Trophoblast cell (in vitro differentiated cells and primary cell): ENCODE measurements around the gene SERTAD1.

Experiments
- DNase-seq, 2 donors: peaks; one replicate each; pipeline ENCODE4 v3.0.0-alpha.2; 2016
- H2AFZ ChIP-seq: 2 replicates; pipeline ENCODE4 v1.6.1; 2013; ENCODE audit warnings: low read length, moderate library complexity, mild to moderate bottlenecking; ENCODE audit not compliant: insufficient read depth, poor library complexity
- H2AK5ac ChIP-seq: 2 replicates; pipeline ENCODE4 v1.6.1; 2013; ENCODE audit warnings: mild to moderate bottlenecking, low read length
- H2BK120ac ChIP-seq: 2 replicates; pipeline ENCODE4 v1.6.1; 2013; ENCODE audit warnings: low read length, mild to moderate bottlenecking, moderate library complexity; ENCODE audit not compliant: insufficient read depth, poor library complexity
- H2BK12ac ChIP-seq: 2 replicates; pipeline ENCODE4 v1.6.1; 2013; ENCODE audit warnings: mild to moderate bottlenecking, low read length, moderate library complexity
- H2BK5ac ChIP-seq: 2 replicates; pipeline ENCODE4 v1.6.1; 2013; ENCODE audit warnings: low read length, low read depth, moderate library complexity, mild to moderate bottlenecking; ENCODE audit not compliant: poor library complexity
- H3K14ac ChIP-seq: 2 replicates; pipeline ENCODE4 v1.6.1; 2013; ENCODE audit warnings: mild to moderate bottlenecking, low read length
- H3K18ac ChIP-seq: 2 replicates; pipeline ENCODE4 v1.6.1; 2013; ENCODE audit warnings: mild to moderate bottlenecking, low read length
- H3K23ac ChIP-seq: 2 replicates; pipeline ENCODE4 v1.6.1; 2013; ENCODE audit warnings: low read length
- H3K27ac ChIP-seq: 2 replicates; pipeline ENCODE4 v1.5.1; 2013; ENCODE audit warnings: low read depth, mild to moderate bottlenecking, inconsistent platforms, low read length, moderate library complexity
- H3K27me3 ChIP-seq: 2 replicates; pipeline ENCODE4 v1.6.1; 2013; ENCODE audit warnings: inconsistent platforms, mild to moderate bottlenecking, low read length, moderate library complexity; ENCODE audit not compliant: insufficient read depth
- H3K36me3 ChIP-seq, 2 experiments: 1 replicate in 1 of 2; 2 replicates in 1 of 2; pipeline ENCODE4 v1.6.1; 2013; ENCODE audit warnings: low read length in 2 of 2, mild to moderate bottlenecking in 2 of 2, moderate library complexity in 1 of 2; ENCODE audit not compliant: insufficient read depth in 2 of 2, control insufficient read depth in 1 of 2
- H3K4ac ChIP-seq: 2 replicates; pipeline ENCODE4 v1.6.1; 2013; ENCODE audit warnings: low read depth, mild to moderate bottlenecking, low read length, moderate library complexity
- H3K4me1 ChIP-seq, 2 experiments: 1 replicate in 1 of 2; 2 replicates in 1 of 2; pipeline ENCODE4 v1.6.1; 2013; ENCODE audit warnings: low read length in 2 of 2, mild to moderate bottlenecking in 2 of 2, moderate library complexity in 1 of 2; ENCODE audit not compliant: insufficient read depth in 2 of 2, control insufficient read depth in 1 of 2
- H3K4me2 ChIP-seq: 2 replicates; pipeline ENCODE4 v1.6.1; 2013; ENCODE audit warnings: inconsistent platforms, mild to moderate bottlenecking, low read length, moderate library complexity
- H3K4me3 ChIP-seq: 2 replicates; pipeline ENCODE4 v1.5.1; 2013; ENCODE audit warnings: mild to moderate bottlenecking, low read depth, low read length, inconsistent platforms
- H3K79me1 ChIP-seq: one replicate; pipeline ENCODE4 v1.6.1; 2013; ENCODE audit warnings: low read length
- H3K79me2 ChIP-seq: 2 replicates; pipeline ENCODE4 v1.6.1; 2013; ENCODE audit warnings: low read length, mild to moderate bottlenecking; ENCODE audit not compliant: control insufficient read depth, insufficient read depth, poor library complexity
- H3K9ac ChIP-seq: 2 replicates; pipeline ENCODE4 v1.6.1; 2013; ENCODE audit warnings: mild to moderate bottlenecking, low read length
- H3K9me3 ChIP-seq: 2 replicates; pipeline ENCODE4 v1.6.1; 2013; ENCODE audit warnings: low read depth, mild to moderate bottlenecking, control low read depth, inconsistent platforms, low read length; ENCODE audit not compliant: insufficient read depth
- H4K12ac ChIP-seq: 2 replicates; pipeline ENCODE4 v1.6.1; 2013; ENCODE audit warnings: low read depth, mild to moderate bottlenecking, low read length, moderate library complexity
- H4K8ac ChIP-seq: 2 replicates; pipeline ENCODE4 v1.6.1; 2013; ENCODE audit warnings: low read depth, mild to moderate bottlenecking, low read length, moderate library complexity
- H4K91ac ChIP-seq: one replicate; pipeline ENCODE4 v1.6.1; 2013; ENCODE audit warnings: low read depth, mild to moderate bottlenecking, low read length, moderate library complexity
- whole genome bisulfite sequencing: extraction: QIAGEN DNeasy Blood & Tissue Kit; methylation state at CpG from one replicate; pipeline ENCODE4 v1.1.7; 2013; ENCODE audit warnings: missing lambda C conversion rate; ENCODE audit not compliant: insufficient read length, insufficient coverage; ENCODE audit errors: extremely low coverage; 5-methylcytosine and 5-hydroxymethylcytosine counted together

The SERTAD1 gene

GRCh38 chr19:40460185-40460584 is 34.4 kb upstream of the SERTAD1 start:
- no peaks in the 10 kb centered on the region for H3K9me3 ChIP-seq
- no peak overlapping the region for H2BK12ac ChIP-seq
- H3K4me3 ChIP-seq: no peak overlapping the region
- no peak overlapping the region for H2AK5ac ChIP-seq
- no peak overlapping the region for H4K12ac ChIP-seq
- peaks cover 5% of the 10 kb centered on the region in 2 experiments for H3K36me3 ChIP-seq
- H3K27ac ChIP-seq: no peak overlapping the region
- H3K79me2 ChIP-seq: no peaks in the 10 kb centered on the region
- no peak overlapping the region for H3K14ac ChIP-seq
- WGBS: no CpG with 5 or more reads among the region's 3 CpGs
- H2BK120ac ChIP-seq: no peak overlapping the region
- H3K27me3 ChIP-seq: no peaks in the 10 kb centered on the region
- no peak overlapping the region for H3K18ac ChIP-seq
- no peak overlapping the region for H2BK5ac ChIP-seq
- H3K9ac ChIP-seq: no peak overlapping the region
- H4K8ac ChIP-seq: no peak overlapping the region
- H3K23ac ChIP-seq: no peak overlapping the region
- no peak overlapping the region for H2AFZ ChIP-seq
- no peak overlapping the region for H3K4ac ChIP-seq
- no peak overlapping the region for H4K91ac ChIP-seq
- peaks cover 7% of the 10 kb centered on the region for H3K79me1 ChIP-seq
- H3K4me1 ChIP-seq: peaks cover 7 to 8% of the 10 kb centered on the region in 2 experiments
- H3K4me2 ChIP-seq: no peak overlapping the region
- DNase-seq: no peak

GRCh38 chr19:40458597-40458974 is 32.8 kb upstream of the SERTAD1 start:
- H3K23ac ChIP-seq: no peak overlapping the region
- no peak overlapping the region for H3K4ac ChIP-seq
- no peak overlapping the region for H3K4me3 ChIP-seq
- no peak overlapping the region for H3K4me2 ChIP-seq
- no peaks in the 10 kb centered on the region for H3K79me1 ChIP-seq
- no peak overlapping the region for H2AFZ ChIP-seq
- no peak overlapping the region for H3K27ac ChIP-seq
- H4K8ac ChIP-seq: no peak overlapping the region
- H3K4me1 ChIP-seq: no peaks in the 10 kb centered on the region
- H3K14ac ChIP-seq: no peak overlapping the region
- H3K36me3 ChIP-seq: peaks cover 5% of the 10 kb centered on the region in 2 experiments
- H2BK12ac ChIP-seq: no peak overlapping the region
- H2AK5ac ChIP-seq: no peak overlapping the region
- H2BK120ac ChIP-seq: no peak overlapping the region
- H3K9me3 ChIP-seq: no peaks in the 10 kb centered on the region
- WGBS: no CpG with 5 or more reads among the region's 3 CpGs
- no peak overlapping the region for H2BK5ac ChIP-seq
- no peaks in the 10 kb centered on the region for H3K79me2 ChIP-seq
- no peaks in the 10 kb centered on the region for H3K27me3 ChIP-seq
- H3K18ac ChIP-seq: no peak overlapping the region
- no peak overlapping the region for H4K12ac ChIP-seq
- H4K91ac ChIP-seq: no peak overlapping the region
- no peak overlapping the region for H3K9ac ChIP-seq
- no peak for DNase-seq

GRCh38 chr19:40457953-40458596 is 32.3 kb upstream of the SERTAD1 start:
- Histone ChIP-seq H2AK5ac (no peak overlapping the region), H2AFZ (no peak overlapping the region), H3K4me3 (no peak overlapping the region), H3K4me2 (no peak overlapping the region), H3K27ac (no peak overlapping the region), H3K4ac (no peak overlapping the region), H3K36me3 (peaks cover 5% of the 10 kb centered on the region in 2 experiments), H3K79me1 (no peaks in the 10 kb centered on the region), H3K23ac (no peak overlapping the region), H3K18ac (no peak overlapping the region), H4K91ac (no peak overlapping the region), H4K8ac (no peak overlapping the region), H2BK5ac (no peak overlapping the region), H3K4me1 (no peaks in the 10 kb centered on the region), H4K12ac (no peak overlapping the region), H2BK120ac (no peak overlapping the region), H3K14ac (no peak overlapping the region), H3K79me2 (no peaks in the 10 kb centered on the region), H3K9me3 (no peaks in the 10 kb centered on the region), H3K9ac (no peak overlapping the region), H2BK12ac (no peak overlapping the region), H3K27me3 (no peaks in the 10 kb centered on the region)
- WGBS: no CpG with 5 or more reads among the region's 27 CpGs
- no peak for DNase-seq

- no peak overlapping the region for H3K4me3 ChIP-seq
- no peak overlapping the region for H3K27ac ChIP-seq
- H2BK120ac ChIP-seq: no peak overlapping the region
- H4K91ac ChIP-seq: no peak overlapping the region
- no peak overlapping the region for H3K14ac ChIP-seq
- H2AFZ ChIP-seq: no peak overlapping the region
- no peak overlapping the region for H3K9ac ChIP-seq
- no peak overlapping the region for H3K18ac ChIP-seq
- H2AK5ac ChIP-seq: no peak overlapping the region
- no peak overlapping the region for H4K8ac ChIP-seq
- no peak overlapping the region for H4K12ac ChIP-seq
- H3K4ac ChIP-seq: no peak overlapping the region
- H3K9me3 ChIP-seq: no peaks in the 10 kb centered on the region
- DNase-seq: no peak
- H3K4me1 ChIP-seq: no peaks in the 10 kb centered on the region
- H2BK12ac ChIP-seq: no peak overlapping the region
- no peaks in the 10 kb centered on the region for H3K79me2 ChIP-seq
- H3K4me2 ChIP-seq: no peak overlapping the region
- H2BK5ac ChIP-seq: no peak overlapping the region
- H3K79me1 ChIP-seq: no peaks in the 10 kb centered on the region
- no peaks in the 10 kb centered on the region for H3K27me3 ChIP-seq
- WGBS: no CpG with 5 or more reads among the region's 5 CpGs
- H3K23ac ChIP-seq: no peak overlapping the region
- peaks cover 5% of the 10 kb centered on the region in 2 experiments for H3K36me3 ChIP-seq
These were observed 31.3 kb upstream of the SERTAD1 start for GRCh38 chr19:40457048-40457447.
